ENCODE measurements around the gene TUFM. TPM values are rescaled to one million over a fixed set of nuclear protein-coding genes. Genes with fewer than 3 reads are reported as not detected.

TUFM gene
- total RNA-seq, 1 experiment from 2014 or later: 361 TPM

GRCh38 chr16:28880589-28880915 lies 34.4 kb upstream of the TUFM start:
- Histone ChIP-seq H3K27ac (ENCODE audit: low read depth, low read length) (no peak overlapping the region), H3K9ac (ENCODE audit: low read length) (no peak overlapping the region), H3K4me3 (replicated peaks in 1 of 2; ENCODE audit: low read depth in 1 of 2, low read length in 2 of 2) (no peak overlapping the region), H3K4me2 (ENCODE audit: low read length) (no peak overlapping the region), H3K4me1 (ENCODE audit: control insufficient read depth in 1 of 2, insufficient read depth in 2 of 2, low read length in 2 of 2) (peaks cover 5 to 17% of the 10 kb centered on the region in 2 experiments; a peak in 2 of 4 replicates), H3K9me2 (ENCODE audit: insufficient read depth) (no peaks in the 10 kb centered on the region), H2AFZ (ENCODE audit: low read depth, low read length, poor library complexity, severe bottlenecking) (no peak overlapping the region), H3K36me3 (ENCODE audit: control insufficient read depth in 1 of 2, insufficient read depth in 2 of 2, low read length in 2 of 2) (no peaks in the 10 kb centered on the region), H3K27me3 (ENCODE audit: insufficient read depth, low read length) (no peaks in the 10 kb centered on the region), H4K20me1 (ENCODE audit: insufficient read depth) (no peaks in the 10 kb centered on the region), H3K9me3 (ENCODE audit: control insufficient read depth in 1 of 2, insufficient read depth in 1 of 2, low read depth in 1 of 2, low read length in 2 of 2) (no peaks in the 10 kb centered on the region), H3K79me2 (ENCODE audit: insufficient read depth, low read length) (no peaks in the 10 kb centered on the region)
- ChIA-PET CTCF (no interaction called here), RAD21 (ENCODE audit: low non-redundant PET in 1 of 2, low total read pairs in 2 of 2, uncharacterized antibody in 2 of 2, unreplicated experiment in 2 of 2) (no interaction called here), POLR2A (no interaction called here)
- no peak for DNase-seq (ENCODE audit: low read depth, low spot score)
- no TSS peak for BruUV-seq (replicated peaks)
- TF ChIP-seq CEBPB (IDR thresholded peaks at IDR 0.05; ENCODE audit: low read depth) (no peak), SRF (IDR thresholded peaks at IDR 0.05; ENCODE audit: low read depth) (no peak), YY1 (IDR thresholded peaks at IDR 0.05; ENCODE audit: extremely low read depth, insufficient replicate concordance, low read depth, low read length) (no peak), EGR1 (IDR thresholded peaks at IDR 0.05; ENCODE audit: low read depth) (no peak), ZFX (IDR thresholded peaks at IDR 0.05) (no peak), EZH2 (IDR thresholded peaks at IDR 0.05) (no peak), JUND (IDR thresholded peaks at IDR 0.05) (no peak)
- no peak for ATAC-seq
- intact Hi-C loops (cut with micrococcal nuclease): no loop called here

DNA sequence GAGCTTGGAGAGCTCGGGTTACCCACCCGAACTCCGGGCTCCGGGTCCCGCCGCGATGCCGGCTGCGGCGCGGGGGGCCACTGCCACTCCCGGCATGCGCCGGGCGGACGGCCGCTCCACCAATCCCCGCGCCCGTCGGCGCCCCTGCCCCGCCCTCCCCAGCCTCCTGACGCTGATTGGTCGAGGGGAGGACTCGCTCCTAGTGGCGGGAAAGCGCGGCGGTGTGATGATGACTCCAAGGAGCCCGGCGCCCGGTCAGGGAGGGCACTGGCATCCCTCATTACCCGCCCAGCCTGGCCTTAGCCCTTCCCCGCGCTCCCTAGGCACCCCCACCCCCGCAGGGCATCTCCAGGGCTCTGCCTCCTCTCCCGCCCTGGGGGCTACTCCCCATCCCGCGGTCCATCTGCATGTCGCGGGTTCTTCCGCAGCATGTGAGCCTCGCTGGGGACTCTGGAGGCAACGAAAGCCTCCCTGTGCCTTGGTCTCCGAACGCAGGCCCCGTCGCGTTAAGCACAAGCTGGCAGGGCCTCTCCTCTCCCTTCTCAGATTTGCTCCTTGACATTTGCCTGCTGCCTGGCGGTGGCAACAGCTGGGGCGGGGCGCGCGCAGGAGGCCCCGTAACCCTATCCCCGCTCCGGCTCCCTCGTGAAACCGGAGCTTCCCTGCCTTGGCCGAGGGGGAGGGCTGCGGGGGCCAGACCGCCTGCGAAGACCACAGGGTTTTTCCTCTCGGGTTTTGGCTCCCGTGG lies 33.9 kb upstream of the TUFM start:
- TF ChIP-seq SP1 (IDR thresholded peaks at IDR 0.05; ENCODE audit: low read depth) (peak; percentile 70), SIN3A (IDR thresholded peaks at IDR 0.05; ENCODE audit: low read depth) (no peak), POLR2AphosphoS5 (IDR thresholded peaks at IDR 0.05; ENCODE audit: low read depth, low read length) (peak; percentile 82), EGR1 (IDR thresholded peaks at IDR 0.05; ENCODE audit: low read depth) (no peak)
- TF ChIP-seq, protein P1, sequence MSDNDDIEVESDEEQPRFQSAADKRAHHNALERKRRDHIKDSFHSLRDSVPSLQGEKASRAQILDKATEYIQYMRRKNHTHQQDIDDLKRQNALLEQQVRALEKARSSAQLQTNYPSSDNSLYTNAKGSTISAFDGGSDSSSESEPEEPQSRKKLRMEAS (IDR thresholded peaks at IDR 0.05): peak; percentile 90
- TF ChIP-seq, protein P2, sequence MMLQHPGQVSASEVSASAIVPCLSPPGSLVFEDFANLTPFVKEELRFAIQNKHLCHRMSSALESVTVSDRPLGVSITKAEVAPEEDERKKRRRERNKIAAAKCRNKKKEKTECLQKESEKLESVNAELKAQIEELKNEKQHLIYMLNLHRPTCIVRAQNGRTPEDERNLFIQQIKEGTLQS (IDR thresholded peaks at IDR 0.05): no peak
- TF ChIP-seq, protein P3, sequence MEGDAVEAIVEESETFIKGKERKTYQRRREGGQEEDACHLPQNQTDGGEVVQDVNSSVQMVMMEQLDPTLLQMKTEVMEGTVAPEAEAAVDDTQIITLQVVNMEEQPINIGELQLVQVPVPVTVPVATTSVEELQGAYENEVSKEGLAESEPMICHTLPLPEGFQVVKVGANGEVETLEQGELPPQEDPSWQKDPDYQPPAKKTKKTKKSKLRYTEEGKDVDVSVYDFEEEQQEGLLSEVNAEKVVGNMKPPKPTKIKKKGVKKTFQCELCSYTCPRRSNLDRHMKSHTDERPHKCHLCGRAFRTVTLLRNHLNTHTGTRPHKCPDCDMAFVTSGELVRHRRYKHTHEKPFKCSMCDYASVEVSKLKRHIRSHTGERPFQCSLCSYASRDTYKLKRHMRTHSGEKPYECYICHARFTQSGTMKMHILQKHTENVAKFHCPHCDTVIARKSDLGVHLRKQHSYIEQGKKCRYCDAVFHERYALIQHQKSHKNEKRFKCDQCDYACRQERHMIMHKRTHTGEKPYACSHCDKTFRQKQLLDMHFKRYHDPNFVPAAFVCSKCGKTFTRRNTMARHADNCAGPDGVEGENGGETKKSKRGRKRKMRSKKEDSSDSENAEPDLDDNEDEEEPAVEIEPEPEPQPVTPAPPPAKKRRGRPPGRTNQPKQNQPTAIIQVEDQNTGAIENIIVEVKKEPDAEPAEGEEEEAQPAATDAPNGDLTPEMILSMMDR (IDR thresholded peaks at IDR 0.05 in 2 of 3, conservative IDR thresholded peaks at IDR 0.05 in 1 of 3; ENCODE audit: borderline replicate concordance in 1 of 3, insufficient read depth in 1 of 3, low read depth in 2 of 3, low read length in 2 of 3): no peak
- Histone ChIP-seq H3K4me2 (ENCODE audit: low read length) (peak overlapping the region; percentile 100), H3K36me3 (ENCODE audit: control insufficient read depth in 1 of 2, insufficient read depth in 2 of 2, low read length in 2 of 2) (no peaks in the 10 kb centered on the region), H2AFZ (ENCODE audit: low read depth, low read length, poor library complexity, severe bottlenecking) (peak overlapping the region; percentile 41), H3K27me3 (ENCODE audit: insufficient read depth, low read length) (no peaks in the 10 kb centered on the region), H3K9ac (ENCODE audit: low read length) (peak overlapping the region; percentile 83), H3K9me3 (ENCODE audit: control insufficient read depth in 1 of 2, insufficient read depth in 1 of 2, low read depth in 1 of 2, low read length in 2 of 2) (no peaks in the 10 kb centered on the region), H3K27ac (ENCODE audit: low read depth, low read length) (peak overlapping the region; percentile 44), H3K9me2 (ENCODE audit: insufficient read depth) (no peaks in the 10 kb centered on the region), H3K4me3 (replicated peaks in 1 of 2; ENCODE audit: low read depth in 1 of 2, low read length in 2 of 2) (peak overlapping the region; percentile 74 to 93), H4K20me1 (ENCODE audit: insufficient read depth) (no peaks in the 10 kb centered on the region), H3K4me1 (ENCODE audit: control insufficient read depth in 1 of 2, insufficient read depth in 2 of 2, low read length in 2 of 2) (peaks cover 5 to 17% of the 10 kb centered on the region in 2 experiments; a peak in 2 of 4 replicates), H3K79me2 (ENCODE audit: insufficient read depth, low read length) (no peaks in the 10 kb centered on the region)
- ATAC-seq (peak; percentile 93), DNase-seq (ENCODE audit: low read depth, low spot score) (peak; percentile 61)
- BruUV-seq (replicated peaks): no TSS peak
- CTCF ChIA-PET: no interaction called here
- POLR2A ChIA-PET: no interaction called here
- RAD21 ChIA-PET (ENCODE audit: low non-redundant PET in 1 of 2, low total read pairs in 2 of 2, uncharacterized antibody in 2 of 2, unreplicated experiment in 2 of 2): no interaction called here
- intact Hi-C loops (cut with micrococcal nuclease): loop anchor here (5.0 kb wide), 1 partner anchor 32 kb away; no protein-coding TSS in a partner anchor

All from HCT116 (cell line).